Stimulated activated CD8-positive, alpha-beta memory T cell treated with anti-CD3 and anti-CD28 coated beads, Interleukin-4, amount 100 ng/mL, for 24 hours (primary cell): ENCODE results near the gene PVALEF.
A peak's percentile ranks its signal among the peaks of the same experiment; 100 is the strongest.
"Not testable (repeated sequence)": the region's sequence is repeated elsewhere in the genome, so short reads cannot be mapped to it uniquely, and the experiment has no call there.

ENCODE experiments used
- DNase-seq: peaks from one replicate; pipeline ENCODE4 v3.0.0-alpha.2; 2020; ENCODE audit warnings: low read depth

The PVALEF gene

DNA sequence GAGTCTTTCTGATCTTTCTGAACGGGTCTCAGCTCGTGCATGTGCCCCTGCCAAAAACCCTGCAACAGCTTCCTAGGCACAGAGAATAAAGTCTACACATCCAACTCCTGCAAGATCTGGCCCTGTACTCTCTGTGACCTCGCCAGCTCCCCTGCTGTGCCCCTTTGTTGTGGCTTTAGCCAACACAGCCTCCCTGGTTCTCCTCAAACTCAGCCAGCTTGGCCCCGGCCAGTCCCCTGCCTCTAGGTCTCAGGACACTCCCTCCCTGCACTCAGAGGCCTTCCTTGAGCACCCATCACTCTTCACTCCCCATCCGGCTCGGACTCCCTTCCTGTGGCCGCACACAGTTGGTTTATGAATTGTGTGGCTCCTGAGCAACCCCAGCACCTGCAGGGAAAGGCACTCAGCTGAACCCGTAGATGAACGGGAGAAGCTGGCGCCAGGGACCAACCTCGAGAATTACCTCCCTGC is 56.1 kb downstream of the PVALEF start:
- no peak for DNase-seq

DNA sequence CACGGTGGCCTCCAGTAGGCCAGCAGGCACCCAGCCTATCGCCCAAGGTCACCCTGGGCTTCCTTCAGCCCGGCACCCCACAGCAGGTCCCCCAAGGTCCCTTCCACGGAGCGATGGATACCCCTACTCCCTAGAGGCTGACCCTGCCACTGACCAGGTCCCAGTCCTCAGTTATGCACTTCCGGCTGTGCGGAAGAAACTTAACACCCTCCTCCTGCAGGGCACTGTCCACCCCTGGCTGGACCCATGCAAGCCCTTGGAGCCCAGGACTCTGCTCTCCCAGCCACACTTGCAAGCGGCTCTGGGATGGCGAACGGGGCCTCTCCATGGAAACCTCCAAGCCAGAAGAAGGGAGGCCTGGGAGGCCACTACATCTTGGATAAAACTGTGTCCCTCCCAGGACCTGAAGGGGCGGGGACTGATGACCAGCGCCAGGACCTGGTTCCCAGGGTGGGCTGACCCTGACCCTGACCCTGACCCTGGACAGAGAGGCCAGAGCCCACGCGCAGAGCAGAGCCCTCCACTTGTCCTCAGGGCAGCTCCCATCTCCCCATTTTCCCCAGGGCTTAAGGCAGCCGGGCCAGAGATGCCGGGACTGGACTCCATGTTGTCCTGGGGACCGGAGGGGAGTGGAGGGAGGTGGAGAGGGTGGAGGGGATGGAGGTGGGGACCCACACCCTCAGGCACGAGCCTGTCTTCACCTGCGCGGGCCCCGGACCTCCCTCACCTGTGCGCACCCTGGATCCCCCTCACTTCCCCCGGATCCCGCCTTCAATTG is 56.7 kb downstream of the PVALEF start:
- no peak for DNase-seq

DNA sequence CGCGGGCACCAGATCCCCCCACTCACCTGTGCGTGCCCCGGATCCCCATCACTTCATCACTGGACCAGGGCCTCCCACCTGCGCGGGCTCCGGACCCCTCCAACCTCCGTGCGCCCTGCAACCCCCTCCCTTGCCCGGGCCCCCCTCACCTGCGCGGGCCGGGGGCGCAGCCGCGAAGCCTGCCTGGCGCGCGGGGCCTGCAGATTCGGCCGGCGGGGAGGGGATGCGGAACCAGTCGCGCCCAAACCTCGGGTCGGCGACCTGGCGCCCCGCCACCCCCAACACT is 57.3 kb downstream of the PVALEF start:
- DNase-seq, result no peak

DNA sequence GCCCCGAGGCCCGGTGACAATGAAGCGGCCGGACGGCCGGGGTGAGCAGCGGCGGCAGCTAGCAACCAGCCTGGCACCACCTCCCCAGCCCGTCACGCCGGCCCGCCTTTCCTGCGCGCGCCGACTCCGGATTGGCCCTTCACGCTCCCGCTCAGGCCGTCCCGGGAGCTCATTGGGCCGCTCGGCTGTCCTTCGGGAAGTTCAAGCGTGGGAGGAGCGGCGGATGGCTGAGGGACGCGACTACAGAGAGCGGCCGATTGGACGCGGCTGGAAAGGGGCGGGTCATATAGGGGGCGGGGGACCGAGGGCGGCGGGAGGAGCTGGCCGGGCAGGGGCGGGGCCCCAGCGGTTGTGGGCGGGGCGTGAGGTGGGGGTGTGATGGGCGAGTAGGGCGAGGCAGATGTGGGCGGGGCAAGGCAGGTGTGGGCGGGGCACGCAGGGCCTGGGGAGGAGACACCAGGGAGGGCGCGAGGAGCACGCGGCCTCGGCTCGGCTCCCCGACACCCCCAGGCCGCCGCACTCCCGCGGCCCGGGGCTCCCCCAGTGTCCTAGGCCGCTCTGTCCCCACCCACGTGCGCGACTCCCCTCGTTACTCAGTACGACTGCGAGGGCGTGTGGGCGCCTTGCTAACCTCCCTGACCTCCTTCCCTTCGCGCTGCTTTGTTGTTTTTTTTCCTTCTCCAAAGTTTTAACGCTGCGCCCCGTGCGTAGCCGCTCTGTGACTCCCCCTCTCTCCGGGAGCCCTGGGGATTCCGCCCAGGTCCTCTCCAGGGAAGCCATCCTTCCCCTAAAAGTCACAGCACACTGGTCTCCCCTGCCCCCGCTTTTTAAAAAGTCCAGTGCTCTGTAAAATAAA is 57.8 kb downstream of the PVALEF start, which contains the start of gene CEP131:
CEP131 (minus strand) TSS at position 60 of the 856 bp plus-strand sequence. CDS start 2,909 bp downstream, outside the sequence.
- DNase-seq, result peak; percentile 98

DNA sequence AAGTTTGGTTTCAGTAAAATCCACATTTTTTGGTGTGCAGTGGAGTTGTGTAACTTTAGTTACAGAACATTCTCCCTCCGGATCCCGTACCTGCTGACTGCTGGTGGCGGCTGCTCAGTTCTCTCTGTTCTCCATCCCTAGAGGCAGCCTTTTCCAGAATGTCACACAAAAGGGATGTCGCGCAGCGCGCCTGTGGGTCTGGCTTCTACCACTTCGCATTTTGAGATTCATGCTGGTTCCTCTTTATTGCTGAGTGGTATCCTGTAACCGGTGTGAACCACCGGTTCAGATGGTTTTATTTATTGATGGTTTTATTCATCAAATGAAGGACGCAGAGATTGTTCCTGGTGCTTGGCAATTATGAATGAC is 58.4 kb downstream of the PVALEF start:
- DNase-seq, result no peak

DNA sequence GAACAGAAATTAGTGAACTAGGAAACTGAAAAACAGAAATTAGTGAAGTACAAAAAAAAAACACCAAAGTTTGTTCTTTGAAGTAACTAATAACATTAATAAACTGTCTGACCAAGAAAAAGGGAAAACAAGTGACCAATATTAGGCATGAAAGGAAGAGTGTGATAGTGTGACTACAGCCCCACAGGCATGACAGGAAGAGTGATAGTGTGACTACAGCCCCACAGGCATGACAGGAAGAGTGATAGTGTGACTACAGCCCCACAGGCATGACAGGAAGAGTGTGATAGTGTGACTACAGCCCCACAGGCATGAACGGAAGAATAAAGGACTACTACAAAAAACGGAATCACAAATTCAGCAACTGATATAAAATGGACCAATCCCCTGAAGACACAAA is 62.3 kb downstream of the PVALEF start:
- DNase-seq, result not testable (repeated sequence)

DNA sequence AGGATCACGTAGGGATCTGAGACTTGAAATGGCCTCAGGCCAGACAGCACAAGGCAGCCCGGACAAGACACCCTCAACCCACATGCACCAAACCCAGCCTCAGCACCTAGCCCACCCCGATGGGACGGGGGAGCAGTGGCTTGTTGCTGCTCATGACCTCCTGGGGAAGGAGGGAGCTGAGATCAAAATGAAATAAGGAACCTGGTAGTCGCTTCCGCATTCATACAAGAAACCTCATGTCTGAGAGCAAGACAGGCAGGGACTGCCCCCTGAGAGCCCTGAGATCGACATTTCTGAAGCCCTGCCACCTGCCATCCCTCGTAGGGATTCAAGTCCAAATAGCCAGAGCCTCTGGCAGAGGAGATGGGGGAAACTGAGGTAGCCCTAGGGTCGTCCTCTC is 63.1 kb downstream of the PVALEF start:
- DNase-seq, result no peak

DNA sequence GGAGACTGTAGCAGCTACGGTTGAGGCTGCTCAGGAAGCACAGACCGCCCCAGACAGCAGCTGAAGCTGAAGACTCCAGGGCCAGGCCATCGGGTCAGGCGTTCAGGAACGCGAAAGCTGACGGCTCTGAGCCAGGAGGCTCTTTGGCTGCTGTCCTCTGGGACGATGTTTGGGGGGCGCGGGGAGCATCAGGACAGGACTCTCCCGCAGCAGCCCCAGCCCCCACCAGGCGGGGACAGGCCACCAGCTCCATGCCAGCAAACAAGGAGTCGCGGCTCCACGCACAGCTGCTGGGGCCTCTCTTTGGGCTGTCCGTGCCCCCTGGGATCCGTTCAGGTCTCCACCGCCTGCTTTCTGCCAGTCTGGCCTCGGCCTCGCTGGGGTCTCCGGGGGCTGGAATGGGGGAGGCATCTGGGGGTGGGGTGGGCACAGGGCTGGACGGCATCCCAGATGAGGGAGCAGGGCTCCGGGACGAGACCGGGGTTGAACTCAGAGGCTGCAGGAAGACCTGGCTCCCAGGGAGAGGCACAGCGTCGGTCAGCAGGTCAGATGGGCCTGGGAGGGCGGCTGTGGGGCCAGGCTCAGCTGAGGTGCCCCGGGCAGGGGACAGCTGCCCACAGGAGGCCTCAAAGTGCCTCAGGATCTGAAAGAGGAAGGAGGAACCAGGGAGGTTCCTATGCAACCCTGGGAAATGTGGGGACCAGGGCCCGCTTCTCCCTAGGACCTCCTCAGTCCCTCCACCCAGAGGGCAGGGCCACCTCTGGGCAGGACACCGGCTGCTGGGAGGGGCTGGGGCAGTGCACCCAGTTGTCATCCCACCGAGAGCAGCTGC is 63.7 kb downstream of the PVALEF start:
- DNase-seq, result no peak

DNA sequence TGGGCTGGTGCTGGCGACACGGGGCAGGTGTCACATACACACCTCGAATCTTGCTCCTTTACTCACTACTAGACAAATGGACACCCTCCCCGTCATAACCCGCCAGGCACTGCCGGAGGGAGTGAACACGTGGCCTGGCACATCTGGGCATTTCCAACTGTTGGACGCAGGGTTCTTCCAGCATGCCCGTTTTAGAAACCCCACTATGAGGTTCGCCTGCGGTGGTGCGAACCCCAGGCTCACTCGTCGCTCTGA is 64.3 kb downstream of the PVALEF start:
- DNase-seq, result no peak

DNA sequence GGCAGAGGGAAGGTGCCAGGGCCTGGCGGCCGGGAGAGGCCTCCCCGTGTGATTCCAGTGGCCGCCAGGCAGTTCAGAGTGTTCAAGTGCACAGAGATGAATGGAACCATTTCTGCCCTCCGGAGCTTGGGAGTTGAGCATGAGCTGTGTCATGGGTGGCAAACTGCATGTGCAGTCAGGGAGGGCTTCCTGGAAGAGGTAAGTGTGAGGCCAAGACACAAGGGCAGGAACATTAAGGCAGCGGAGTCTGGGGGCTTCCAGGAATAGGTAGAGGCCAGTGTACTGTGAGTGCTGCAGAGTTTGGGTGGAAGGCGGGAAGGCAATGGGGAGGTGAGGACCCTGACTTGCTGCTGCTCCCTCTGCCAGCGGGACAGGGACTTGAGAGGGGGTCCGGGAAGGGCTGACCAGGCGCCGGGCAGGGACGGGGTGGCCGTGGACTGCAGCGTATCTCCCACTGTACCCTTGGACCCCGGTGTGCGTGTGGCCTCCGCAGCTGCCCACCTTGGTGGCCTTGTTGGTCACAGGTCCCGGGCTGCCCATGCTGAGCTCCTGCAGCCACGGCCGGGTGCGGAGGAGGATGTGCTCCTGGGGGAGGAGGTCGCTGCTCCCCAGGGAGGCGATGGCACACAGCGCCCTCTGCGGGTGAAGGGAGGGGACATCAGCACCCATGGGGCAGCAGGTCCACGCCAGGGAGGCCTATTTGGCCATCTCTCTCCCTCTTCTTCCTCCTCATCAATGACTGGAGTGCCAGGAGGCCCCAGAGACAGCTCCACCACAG is 64.9 kb downstream of the PVALEF start:
- DNase-seq, result no peak

DNA sequence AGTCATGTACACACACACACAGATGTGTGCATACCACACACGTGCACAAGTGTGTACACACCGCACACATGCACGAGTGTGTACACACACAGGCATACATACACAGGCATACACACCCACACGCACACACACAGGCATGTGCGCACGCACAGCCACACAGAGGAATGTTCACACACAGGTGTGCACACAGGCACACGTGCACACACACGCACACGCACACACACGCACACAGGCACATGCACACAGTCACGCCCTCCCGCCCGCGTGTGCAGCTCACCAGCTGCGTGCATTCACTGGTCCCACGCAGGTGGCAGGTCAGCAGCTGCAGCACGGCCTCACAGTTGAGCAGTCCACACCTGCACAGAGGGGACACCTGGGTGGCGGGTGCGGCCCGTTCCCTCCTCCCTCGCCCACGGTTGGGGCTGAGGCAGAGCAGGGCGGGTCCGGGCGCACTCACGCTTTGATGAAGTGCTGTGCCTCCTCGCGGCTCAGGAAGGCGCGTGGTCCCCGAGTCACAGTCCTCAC is 65.9 kb downstream of the PVALEF start:
- DNase-seq, result no peak

DNA sequence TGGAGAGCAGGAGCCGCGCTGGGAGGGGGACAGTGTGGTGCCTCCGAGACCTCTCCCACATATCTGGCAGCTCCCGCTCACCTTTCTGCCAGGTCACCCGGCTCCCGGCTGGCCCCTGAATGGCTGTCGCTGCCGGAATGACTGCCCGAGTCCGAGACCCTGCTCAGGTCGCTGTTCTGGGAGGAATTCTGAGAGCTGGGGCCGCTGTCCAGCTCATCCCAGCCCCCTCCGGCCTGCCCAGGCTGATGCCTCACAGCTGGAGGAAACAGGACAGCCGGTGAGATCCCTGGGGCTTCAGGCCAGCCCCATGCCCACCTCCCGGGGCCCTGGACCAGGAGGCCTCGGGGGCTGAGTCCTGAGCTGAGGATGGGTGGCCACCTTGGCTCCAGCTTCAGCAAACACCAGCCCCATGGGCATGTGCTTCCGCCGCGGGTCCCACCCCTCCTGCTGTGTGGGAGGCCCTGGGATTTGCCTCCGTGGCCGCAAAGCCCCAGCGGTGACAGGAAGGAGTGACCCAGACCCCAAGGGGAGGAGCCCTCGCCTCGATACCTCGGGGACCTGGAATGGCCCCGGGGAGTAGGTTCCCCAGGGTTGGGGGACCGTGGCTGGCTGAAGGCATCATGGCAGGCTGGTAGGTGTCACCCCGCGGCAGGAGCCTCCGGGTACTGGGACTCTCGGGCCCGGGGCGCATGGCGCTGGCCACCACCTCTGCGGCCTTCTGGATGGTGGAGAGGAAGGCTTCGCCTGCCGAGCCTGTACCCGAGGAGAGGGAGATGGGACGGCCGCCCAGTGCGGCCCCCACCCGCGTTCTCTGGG is 66.7 kb downstream of the PVALEF start:
- no peak for DNase-seq
